Measurements from ENCODE around the gene ABAT. TPM values are rescaled to one million over a fixed set of nuclear protein-coding genes. Genes with fewer than 3 reads are reported as not detected.

ABAT gene
- total and polyA plus RNA-seq, 10 of the 15 experiments (the other 5 are each of a cell fraction or from before 2014, with no cell fraction given) = 1.0 to 10.6 (median 1.9) TPM

- no peak for TF ChIP-seq MXI1 (IDR thresholded peaks at IDR 0.05; ENCODE audit: low read depth, low read length)
Observed at GRCh38 chr16:8696880-8697279, 22.5 kb downstream of the ABAT start (continued).

GRCh38 chr16:8697965-8698364, 23.5 kb downstream of the ABAT start:
- no peak overlapping the region for H2AFZ ChIP-seq (ENCODE audit: control insufficient read depth, low read depth, low read length)
- in situ Hi-C loops (cut with MboI) = no loop called here
- ChIA-PET RAD21 (ENCODE audit: unreplicated experiment) (no interaction called here), POLR2A (no interaction called here), CTCF (no interaction called here), SMC1A (ENCODE audit: uncharacterized antibody, unreplicated experiment) (no interaction called here)
- BruUV-seq (replicated peaks) = no TSS peak
- H3K4me1 ChIP-seq (ENCODE audit: control insufficient read depth, insufficient read depth, low read length) = no peaks in the 10 kb centered on the region
- FAIRE-seq (no peak), ATAC-seq (no peak), DNase-seq (ENCODE audit: low read depth, low spot score) (no peak)
- intact Hi-C loops (cut with micrococcal nuclease; ENCODE audit: unreplicated experiment) = no loop called here
- WGBS (ENCODE audit: insufficient coverage, insufficient replicate concordance, low lambda C conversion rate, missing lambda C conversion rate) = 40% methylated on average over 2 of the region's 3 CpGs
- H4K20me1 ChIP-seq (ENCODE audit: control insufficient read depth, insufficient read depth) = no peaks in the 10 kb centered on the region
- H3K27ac ChIP-seq (ENCODE audit: control insufficient read depth, insufficient read depth) = no peak overlapping the region
- no peak overlapping the region for H3K4me3 ChIP-seq
- no peaks in the 10 kb centered on the region for H3K79me2 ChIP-seq (ENCODE audit: control insufficient read depth, insufficient read depth, low read length)
- H3K4me2 ChIP-seq (ENCODE audit: control insufficient read depth, insufficient read depth) = no peak overlapping the region
- H3K36me3 ChIP-seq (ENCODE audit: control insufficient read depth in 2 of 2, insufficient read depth in 2 of 2, low read length in 1 of 2) = no peaks in the 10 kb centered on the region
- TF ChIP-seq HCFC1 (IDR thresholded peaks at IDR 0.05; ENCODE audit: low read length) = no peak
- TF ChIP-seq MLLT1 (IDR thresholded peaks at IDR 0.05) = no peak
- no peak for TF ChIP-seq CBX5 (IDR thresholded peaks at IDR 0.05; ENCODE audit: low read depth)
- TF ChIP-seq RAD51 (IDR thresholded peaks at IDR 0.05) = no peak
- TF ChIP-seq SMC3 (IDR thresholded peaks at IDR 0.05; ENCODE audit: borderline replicate concordance, low read length) = no peak
- TF ChIP-seq STAT1 (conservative IDR thresholded peaks at IDR 0.05) = no peak
- no peak for TF ChIP-seq ASH2L (IDR thresholded peaks at IDR 0.05; ENCODE audit: borderline replicate concordance, low read depth)
- no peak for TF ChIP-seq IKZF2 (IDR thresholded peaks at IDR 0.05)
- no peak for TF ChIP-seq ESRRA (IDR thresholded peaks at IDR 0.05; ENCODE audit: low read length)
- TF ChIP-seq E4F1 (IDR thresholded peaks at IDR 0.05; ENCODE audit: borderline replicate concordance, partially characterized antibody) = no peak
- no peak for TF ChIP-seq USF2 (IDR thresholded peaks at IDR 0.05; ENCODE audit: borderline replicate concordance, low read depth, low read length)
- TF ChIP-seq KDM1A (IDR thresholded peaks at IDR 0.05; ENCODE audit: borderline replicate concordance) = no peak
- no peak for TF ChIP-seq ZBTB40 (IDR thresholded peaks at IDR 0.05; ENCODE audit: borderline replicate concordance)
- no peaks in the 10 kb centered on the region for H3K27me3 ChIP-seq (replicated peaks in 1 of 2; ENCODE audit: control insufficient read depth in 2 of 2, insufficient read depth in 2 of 2, low read length in 1 of 2)
- no peaks in the 10 kb centered on the region for H3K9me3 ChIP-seq (replicated peaks; ENCODE audit: control insufficient read depth, insufficient read depth, low read length)
- no peak overlapping the region for H3K9ac ChIP-seq (ENCODE audit: control insufficient read depth, insufficient read depth, low read length)

Measured in GM12878 (cell line).